ENCODE data around the gene AGAP1. TPM values are rescaled to one million over a fixed set of nuclear protein-coding genes. Genes with fewer than 3 reads are reported as not detected.
A peak's percentile ranks its signal among the peaks of the same experiment; 100 is the strongest.

The AGAP1 gene
- total RNA-seq, 1 donor = 12.3 TPM

- DNase-seq (ENCODE audit: low read depth) = no peak
- TF ChIP-seq CTCF (IDR thresholded peaks at IDR 0.05; ENCODE audit: insufficient read depth, low read length) = no peak
These were observed 6.4 kb downstream of the AGAP1 start for GRCh38 chr2:235500110-235500760.

GRCh38 chr2:235500761-235501672 lies 7.2 kb downstream of the AGAP1 start:
- no peak for TF ChIP-seq CTCF (IDR thresholded peaks at IDR 0.05; ENCODE audit: insufficient read depth, low read length)
- H3K4me3 ChIP-seq (ENCODE audit: low read depth, low read length) = no peak overlapping the region
- peak; percentile 51 for DNase-seq (ENCODE audit: low read depth)

More at GRCh38 chr2:235500110-235500760, 6.4 kb downstream of the AGAP1 start:
- no peak overlapping the region for H3K4me3 ChIP-seq (ENCODE audit: low read depth, low read length)

- DNase-seq (ENCODE audit: low read depth) = no peak
- H3K4me3 ChIP-seq (ENCODE audit: low read depth, low read length) = no peak overlapping the region
- no peak for TF ChIP-seq CTCF (IDR thresholded peaks at IDR 0.05; ENCODE audit: insufficient read depth, low read length)
These were observed 7.8 kb downstream of the AGAP1 start for GRCh38 chr2:235501673-235502031.

GRCh38 chr2:235502336-235502735 lies 8.5 kb downstream of the AGAP1 start:
- no peak for TF ChIP-seq CTCF (IDR thresholded peaks at IDR 0.05; ENCODE audit: insufficient read depth, low read length)
- no peak overlapping the region for H3K4me3 ChIP-seq (ENCODE audit: low read depth, low read length)
- DNase-seq (ENCODE audit: low read depth) = no peak

- TF ChIP-seq CTCF (IDR thresholded peaks at IDR 0.05; ENCODE audit: insufficient read depth, low read length) = no peak
- no peak overlapping the region for H3K4me3 ChIP-seq (ENCODE audit: low read depth, low read length)
- no peak for DNase-seq (ENCODE audit: low read depth)
These were observed 10.8 kb downstream of the AGAP1 start for GRCh38 chr2:235504441-235505180.

GRCh38 chr2:235505181-235505741 lies 11.4 kb downstream of the AGAP1 start:
- DNase-seq (ENCODE audit: low read depth) = no peak
- TF ChIP-seq CTCF (IDR thresholded peaks at IDR 0.05; ENCODE audit: insufficient read depth, low read length) = no peak
- no peak overlapping the region for H3K4me3 ChIP-seq (ENCODE audit: low read depth, low read length)
